Measurements from ENCODE around the gene MRPL19.
"Not testable (repeated sequence)": the region's sequence is repeated elsewhere in the genome, so short reads cannot be mapped to it uniquely, and the experiment has no call there.

Gene MRPL19

GRCh38 chr2:75675423-75675822, 28.8 kb downstream of the MRPL19 start:
- H3K9me3 Mint-ChIP-seq; H3K27me3 Mint-ChIP-seq (ENCODE audit: low read depth): not testable (repeated sequence)

DNA sequence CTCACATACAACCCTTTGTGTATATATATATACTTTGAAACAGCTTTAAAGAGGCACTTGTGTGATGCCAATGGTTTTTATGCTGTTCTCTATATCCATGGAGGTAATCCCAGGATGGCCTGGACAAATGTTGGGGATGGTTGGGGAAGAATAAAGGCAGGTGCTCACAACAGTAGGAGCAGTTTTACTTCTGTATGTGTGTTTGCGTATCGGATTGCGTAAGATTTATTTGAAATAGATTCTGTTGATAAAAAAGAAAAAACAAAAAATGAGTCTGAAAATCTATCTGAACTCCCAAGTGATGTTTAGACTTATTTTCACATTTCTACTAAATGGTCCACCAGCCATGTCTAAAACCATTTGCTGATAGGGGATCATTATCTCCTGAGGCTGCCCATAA, 29.3 kb downstream of the MRPL19 start:
- Mint-ChIP-seq H3K27me3 (ENCODE audit: low read depth) (no peaks in the 10 kb centered on the region), H3K4me3 (no peak overlapping the region), H3K27ac (no peak overlapping the region), H3K36me3 (ENCODE audit: low read depth) (peaks cover 17% of the 10 kb centered on the region), H3K4me1 (ENCODE audit: low read depth) (peaks cover 10% of the 10 kb centered on the region), H3K9me3 (no peaks in the 10 kb centered on the region)

More at GRCh38 chr2:75675423-75675822, 28.8 kb downstream of the MRPL19 start:
- H3K36me3 Mint-ChIP-seq (ENCODE audit: low read depth), result peaks cover 19% of the 10 kb centered on the region
- not testable (repeated sequence) for H3K27ac Mint-ChIP-seq; H3K4me1 Mint-ChIP-seq (ENCODE audit: low read depth); H3K4me3 Mint-ChIP-seq

DNA sequence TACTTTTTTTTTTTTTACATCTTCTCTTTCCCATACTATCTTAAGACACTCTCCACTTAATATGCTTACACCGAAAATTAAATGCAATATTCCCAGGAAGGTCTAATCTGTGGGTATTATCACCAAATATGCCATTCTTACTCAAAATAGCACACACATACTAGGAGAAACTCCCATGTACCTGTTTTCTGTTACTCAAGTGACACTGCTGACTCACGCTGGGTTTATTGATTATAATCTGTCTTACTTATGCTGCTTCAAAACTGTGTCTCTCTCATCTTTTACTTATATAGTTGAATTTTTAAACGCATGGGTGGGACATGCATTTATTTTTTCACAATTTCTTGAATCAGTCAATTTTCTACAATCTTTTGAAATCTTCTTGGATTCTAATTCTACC, 29.9 kb downstream of the MRPL19 start:
- Mint-ChIP-seq H3K36me3 (ENCODE audit: low read depth) (peaks cover 12% of the 10 kb centered on the region), H3K27ac (no peak overlapping the region)

GRCh38 chr2:75679556-75679955, 33.0 kb downstream of the MRPL19 start:
- Mint-ChIP-seq H3K9me3 (no peaks in the 10 kb centered on the region), H3K4me1 (ENCODE audit: low read depth) (peaks cover 11% of the 10 kb centered on the region), H3K36me3 (ENCODE audit: low read depth) (peaks cover 6% of the 10 kb centered on the region), H3K4me3 (no peak overlapping the region), H3K27ac (no peak overlapping the region), H3K27me3 (ENCODE audit: low read depth) (no peaks in the 10 kb centered on the region)

More for the DNA sequence above, 29.9 kb downstream of the MRPL19 start:
- Mint-ChIP-seq H3K27me3 (ENCODE audit: low read depth) (no peaks in the 10 kb centered on the region), H3K4me3 (no peak overlapping the region), H3K4me1 (ENCODE audit: low read depth) (peaks cover 10% of the 10 kb centered on the region), H3K9me3 (no peaks in the 10 kb centered on the region)

DNA sequence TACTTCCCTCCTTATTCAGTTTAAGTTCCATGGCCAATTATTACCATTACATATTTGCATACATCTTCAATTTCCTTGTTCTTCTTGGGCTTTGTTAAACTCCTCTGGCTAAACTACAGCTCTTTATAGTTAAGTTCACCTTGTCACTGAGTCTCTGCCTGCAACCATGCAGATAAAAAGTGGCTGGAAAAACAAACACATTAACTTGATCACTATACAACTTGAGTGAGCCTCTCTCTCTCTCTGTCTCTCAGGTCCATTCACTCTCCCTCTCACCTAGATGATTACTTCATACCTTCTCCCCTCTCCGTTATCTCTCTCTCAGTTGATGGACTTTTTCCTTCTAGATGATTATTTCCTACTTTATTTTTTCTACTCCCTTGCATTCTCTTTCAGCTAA, 33.8 kb downstream of the MRPL19 start:
- Mint-ChIP-seq H3K4me1 (ENCODE audit: low read depth) (peaks cover 11% of the 10 kb centered on the region), H3K27me3 (ENCODE audit: low read depth) (no peaks in the 10 kb centered on the region), H3K4me3 (no peak overlapping the region), H3K9me3 (no peaks in the 10 kb centered on the region), H3K36me3 (ENCODE audit: low read depth) (peaks cover 9% of the 10 kb centered on the region), H3K27ac (no peak overlapping the region)

GRCh38 chr2:75683430-75683829, 36.8 kb downstream of the MRPL19 start:
- peaks cover 19% of the 10 kb centered on the region for H3K36me3 Mint-ChIP-seq (ENCODE audit: low read depth)
- H3K4me3 Mint-ChIP-seq; H3K27ac Mint-ChIP-seq; H3K9me3 Mint-ChIP-seq; H3K4me1 Mint-ChIP-seq (ENCODE audit: low read depth); H3K27me3 Mint-ChIP-seq (ENCODE audit: low read depth): not testable (repeated sequence)

DNA sequence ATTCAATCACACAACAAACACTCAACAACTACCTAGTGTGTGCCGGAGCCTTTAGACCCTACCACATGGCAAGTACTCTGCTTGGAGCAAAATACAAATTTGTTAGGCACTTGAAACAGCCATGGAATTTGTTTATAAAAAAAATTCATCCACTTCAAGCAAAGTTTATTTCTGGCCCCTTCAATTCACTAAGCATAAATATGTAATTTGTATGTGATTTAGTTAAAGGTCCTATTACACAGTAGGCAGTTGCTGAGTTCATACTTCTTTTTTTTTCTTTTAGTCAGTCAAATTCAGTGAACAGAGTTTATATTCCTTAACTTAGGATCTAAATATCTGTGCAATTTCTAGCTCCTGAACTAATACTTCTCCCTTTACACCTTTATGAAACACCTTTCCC, 41.6 kb downstream of the MRPL19 start:
- no peaks in the 10 kb centered on the region for H3K9me3 Mint-ChIP-seq
- H3K27me3 Mint-ChIP-seq (ENCODE audit: low read depth), result no peaks in the 10 kb centered on the region
- H3K4me1 Mint-ChIP-seq (ENCODE audit: low read depth), result peaks cover 1% of the 10 kb centered on the region
- H3K4me3 Mint-ChIP-seq, result no peak overlapping the region
- H3K27ac Mint-ChIP-seq, result no peak overlapping the region
- H3K36me3 Mint-ChIP-seq (ENCODE audit: low read depth), result peaks cover 35% of the 10 kb centered on the region

DNA sequence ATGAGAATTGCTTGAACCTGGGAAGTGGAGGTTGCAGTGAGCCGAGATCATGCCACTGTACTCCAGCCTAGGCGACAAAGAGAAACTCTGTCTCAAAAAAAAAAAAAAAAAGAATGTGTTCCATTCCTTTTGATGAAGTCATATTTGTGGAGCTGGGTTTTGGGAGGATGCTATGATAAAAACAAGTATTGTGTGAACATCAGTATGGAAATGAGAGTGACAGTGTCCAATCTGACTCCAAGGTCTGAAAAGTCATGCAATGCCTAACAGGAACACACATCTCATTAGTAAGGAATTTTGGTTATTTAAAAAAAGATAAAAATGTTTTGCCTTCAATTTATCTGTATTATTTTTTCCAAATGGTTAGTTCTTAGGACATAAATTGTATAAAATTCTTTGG, 52.3 kb downstream of the MRPL19 start:
- H3K4me1 Mint-ChIP-seq (ENCODE audit: low read depth), result no peaks in the 10 kb centered on the region
- no peak overlapping the region for H3K4me3 Mint-ChIP-seq
- peaks cover 38% of the 10 kb centered on the region for H3K36me3 Mint-ChIP-seq (ENCODE audit: low read depth)
- H3K27me3 Mint-ChIP-seq (ENCODE audit: low read depth), result no peaks in the 10 kb centered on the region
- H3K9me3 Mint-ChIP-seq, result peaks cover 7% of the 10 kb centered on the region
- no peak overlapping the region for H3K27ac Mint-ChIP-seq

GRCh38 chr2:75702593-75702992, 56.0 kb downstream of the MRPL19 start:
- H3K27ac Mint-ChIP-seq, result no peak overlapping the region
- peaks cover 2% of the 10 kb centered on the region for H3K9me3 Mint-ChIP-seq
- H3K27me3 Mint-ChIP-seq (ENCODE audit: low read depth), result no peaks in the 10 kb centered on the region
- no peak overlapping the region for H3K4me3 Mint-ChIP-seq
- peaks cover 46% of the 10 kb centered on the region for H3K36me3 Mint-ChIP-seq (ENCODE audit: low read depth)
- peaks cover 5% of the 10 kb centered on the region for H3K4me1 Mint-ChIP-seq (ENCODE audit: low read depth)

GRCh38 chr2:75703589-75704287, 57.2 kb downstream of the MRPL19 start:
- Mint-ChIP-seq H3K4me1 (ENCODE audit: low read depth) (peaks cover 9% of the 10 kb centered on the region), H3K36me3 (ENCODE audit: low read depth) (peaks cover 40% of the 10 kb centered on the region), H3K4me3 (no peak overlapping the region), H3K9me3 (no peaks in the 10 kb centered on the region), H3K27ac (no peak overlapping the region), H3K27me3 (ENCODE audit: low read depth) (no peaks in the 10 kb centered on the region)

DNA sequence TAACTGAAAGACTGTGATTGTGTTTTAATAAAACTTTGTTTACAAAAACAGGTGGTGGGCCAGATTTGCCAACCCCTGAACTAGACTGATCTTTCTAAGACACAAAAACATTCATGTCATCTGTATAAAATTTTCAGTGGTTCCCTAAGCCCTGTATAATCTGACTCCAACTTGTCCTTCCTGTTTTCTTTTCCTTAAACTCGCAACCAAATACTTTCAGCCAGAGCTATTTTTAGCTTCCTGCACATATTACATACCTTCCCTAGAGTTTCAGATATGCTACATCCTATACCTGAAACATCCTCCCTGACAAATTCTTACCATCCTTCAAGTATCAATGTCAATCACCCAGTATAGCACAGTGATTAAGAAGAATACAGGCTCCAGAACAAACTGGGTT, 59.3 kb downstream of the MRPL19 start:
- Mint-ChIP-seq H3K27me3 (ENCODE audit: low read depth) (no peaks in the 10 kb centered on the region), H3K4me3 (no peak overlapping the region), H3K36me3 (ENCODE audit: low read depth) (peaks cover 33% of the 10 kb centered on the region), H3K9me3 (no peaks in the 10 kb centered on the region), H3K4me1 (ENCODE audit: low read depth) (peaks cover 14% of the 10 kb centered on the region), H3K27ac (no peak overlapping the region)

GRCh38 chr2:75707901-75708300, 61.3 kb downstream of the MRPL19 start:
- Mint-ChIP-seq H3K4me1 (ENCODE audit: low read depth) (peaks cover 19% of the 10 kb centered on the region), H3K4me3 (peak overlapping the region; percentile 40), H3K27ac (peak overlapping the region; percentile 19), H3K36me3 (ENCODE audit: low read depth) (peaks cover 19% of the 10 kb centered on the region), H3K9me3 (no peaks in the 10 kb centered on the region), H3K27me3 (ENCODE audit: low read depth) (no peaks in the 10 kb centered on the region)

DNA sequence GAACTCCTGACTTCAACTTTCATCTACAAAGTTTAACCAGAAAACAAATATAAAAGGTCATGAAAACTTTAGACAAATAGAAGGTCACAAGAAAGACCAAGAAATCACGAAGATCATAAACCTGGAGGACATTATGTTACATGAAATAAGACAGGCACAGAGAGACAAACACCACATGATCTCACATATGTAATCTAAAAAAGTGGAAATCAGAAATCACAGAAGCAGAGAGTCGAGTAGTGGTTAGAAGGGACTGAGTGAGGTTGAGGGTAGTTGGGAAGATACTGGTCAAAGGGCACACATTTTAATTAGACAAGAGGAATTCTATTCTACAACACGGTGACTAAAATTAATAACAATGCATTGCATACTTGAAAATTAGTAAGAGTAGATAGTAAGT, 62.7 kb downstream of the MRPL19 start:
- Mint-ChIP-seq H3K27me3 (ENCODE audit: low read depth) (no peaks in the 10 kb centered on the region), H3K27ac (peak overlapping the region; percentile 53), H3K4me1 (ENCODE audit: low read depth) (peaks cover 19% of the 10 kb centered on the region), H3K4me3 (peak overlapping the region; percentile 76), H3K36me3 (ENCODE audit: low read depth) (peaks cover 12% of the 10 kb centered on the region), H3K9me3 (no peaks in the 10 kb centered on the region)

DNA sequence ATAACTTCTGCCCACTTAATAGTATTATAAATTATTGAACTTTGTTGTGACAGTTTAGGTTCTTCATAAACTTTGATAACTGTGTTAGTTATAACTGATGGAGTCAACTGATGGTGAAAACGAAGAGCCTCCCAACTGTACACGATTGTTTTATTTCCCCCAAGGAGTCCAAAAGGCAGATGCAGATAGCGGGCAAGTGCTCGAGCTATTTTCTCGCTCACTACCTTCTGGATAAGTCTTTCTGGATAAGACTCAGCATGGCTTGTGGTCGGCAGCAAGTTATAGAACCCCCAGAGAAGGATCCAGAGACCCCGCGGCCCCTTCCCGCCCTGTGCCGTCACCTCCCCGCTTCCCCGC, 63.6 kb downstream of the MRPL19 start:
- Mint-ChIP-seq H3K4me3 (peak overlapping the region; percentile 88), H3K27ac (peak overlapping the region; percentile 86), H3K36me3 (ENCODE audit: low read depth) (peaks cover 6% of the 10 kb centered on the region), H3K9me3 (no peaks in the 10 kb centered on the region), H3K27me3 (ENCODE audit: low read depth) (peaks cover 6% of the 10 kb centered on the region), H3K4me1 (ENCODE audit: low read depth) (peaks cover 19% of the 10 kb centered on the region)

GRCh38 chr2:75710577-75711253, 64.1 kb downstream of the MRPL19 start, which contains the start of gene GCFC2:
GCFC2 (minus strand) TSS chr2:75710915; CDS start chr2:75710855, 60 bp downstream.
- H3K9me3 Mint-ChIP-seq, result no peaks in the 10 kb centered on the region
- peaks cover 8% of the 10 kb centered on the region for H3K27me3 Mint-ChIP-seq (ENCODE audit: low read depth)
- H3K4me3 Mint-ChIP-seq, result peak within 1 kb of the TSS; percentile 88
- H3K36me3 Mint-ChIP-seq (ENCODE audit: low read depth), result peaks cover 4% of the 10 kb centered on the region
- H3K27ac Mint-ChIP-seq, result peak within 1 kb of the TSS; percentile 90
- H3K4me1 Mint-ChIP-seq (ENCODE audit: low read depth), result peaks cover 19% of the 10 kb centered on the region

Data from T-helper 1 cell treated with Interleukin-12 subunit alpha and Interleukin-12 subunit beta and Interleukin-4 antibody, amounts not matched to agents 30 μg/mL and 1 μg/mL, for 36 hours (primary cell).